ENCODE results near the gene CPSF4L. TPM values are rescaled to one million over a fixed set of nuclear protein-coding genes. Genes with fewer than 3 reads are reported as not detected.
A peak's percentile ranks its signal among the peaks of the same experiment; 100 is the strongest.

Gene CPSF4L
- total RNA-seq, 1 experiment from 2014 or later, result not detected

DNA sequence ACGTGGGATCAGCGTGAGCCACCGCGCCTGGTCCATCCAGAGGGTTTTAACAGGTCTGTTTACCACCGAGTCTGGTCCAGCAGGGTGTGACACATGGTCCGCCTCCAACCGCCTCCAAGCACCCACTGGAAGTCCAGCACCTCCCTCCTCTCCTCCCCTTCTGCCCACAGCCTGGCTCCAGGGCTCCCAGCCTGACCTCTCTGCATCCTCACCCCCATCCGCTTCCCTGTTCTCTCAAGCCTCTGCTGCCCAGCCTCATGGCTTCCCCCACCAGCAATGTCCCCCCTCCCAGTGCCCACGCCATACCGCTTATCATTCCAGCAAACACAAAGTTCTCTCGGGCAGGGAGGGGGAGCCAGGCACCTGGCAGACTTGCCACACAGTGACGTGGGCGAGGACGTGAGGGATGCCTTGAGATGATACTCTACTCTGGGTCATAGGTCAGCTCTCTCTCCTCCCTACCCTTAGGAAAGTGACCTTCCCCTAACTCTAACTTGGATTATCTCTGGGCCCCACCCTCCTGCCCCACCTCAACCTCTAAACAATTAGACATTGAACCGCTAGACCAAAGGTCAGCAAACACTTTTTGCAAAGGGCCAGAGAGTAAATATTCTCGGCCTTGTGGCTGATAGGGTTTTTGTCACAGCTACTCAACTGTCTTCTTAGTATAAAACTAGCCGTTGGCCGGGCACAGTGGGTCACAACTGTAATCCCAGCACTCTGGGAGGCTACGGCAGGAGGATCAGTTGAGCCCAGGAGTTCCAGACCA, 27.0 kb upstream of the CPSF4L start:
- Mint-ChIP-seq H3K27ac (peak overlapping the region; percentile 72; the same call in 1 of the 2 replicates), H3K4me1 (peaks cover 30% of the 10 kb centered on the region), H3K27me3 (ENCODE audit: low read depth) (no peaks in the 10 kb centered on the region), H3K9me3 (no peaks in the 10 kb centered on the region), H3K36me3 (peaks cover 2% of the 10 kb centered on the region; the same call in 1 of the 2 replicates), H3K4me3 (no peak overlapping the region)
- TF ChIP-seq PREB (CRISPR knock-in tag; IDR thresholded peaks at IDR 0.05; ENCODE audit: borderline replicate concordance), result peak; percentile 68; the same call in 1 of the 2 replicates
- no peak for TF ChIP-seq OVOL2 (CRISPR knock-in tag; IDR thresholded peaks at IDR 0.05; ENCODE audit: borderline replicate concordance)
- TF ChIP-seq ZNF121 (CRISPR knock-in tag; IDR thresholded peaks at IDR 0.05), result 0 out of 2 replicates have a peak, but pooled peaks have one; percentile 22
- no peak for TF ChIP-seq ATF2 (CRISPR knock-in tag; IDR thresholded peaks at IDR 0.05; ENCODE audit: borderline replicate concordance, low read depth)
- TF ChIP-seq GABPB1 (CRISPR knock-in tag; IDR thresholded peaks at IDR 0.05), result peak; percentile 58
- TF ChIP-seq PRDM15 (CRISPR knock-in tag; IDR thresholded peaks at IDR 0.05), result no peak
- TF ChIP-seq STAT6 (CRISPR knock-in tag; conservative IDR thresholded peaks at IDR 0.05; ENCODE audit: low read depth), result no peak
- TF ChIP-seq TCF7 (CRISPR knock-in tag; IDR thresholded peaks at IDR 0.05; ENCODE audit: low read depth), result no peak
- TF ChIP-seq ZMAT4 (CRISPR knock-in tag; IDR thresholded peaks at IDR 0.05), result no peak
- DNase-seq (ENCODE audit: low spot score) (no peak), ATAC-seq (no peak)
- CTCF ChIA-PET, result interaction anchor here (1.0 to 1.2 kb wide), 2 partner anchors 22 to 81 kb away, joined by 3 read pairs; no protein-coding TSS in a partner anchor
- POLR2A ChIA-PET, result no interaction called here

- no peak overlapping the region for H3K4me3 Mint-ChIP-seq
- no peaks in the 10 kb centered on the region for H3K27me3 Mint-ChIP-seq (ENCODE audit: low read depth)
- peak overlapping the region; percentile 70 for H3K27ac Mint-ChIP-seq
- ATAC-seq (no peak), DNase-seq (ENCODE audit: low spot score) (no peak)
- H3K36me3 Mint-ChIP-seq, result peaks cover 2% of the 10 kb centered on the region; the same call in 1 of the 2 replicates
- POLR2A ChIA-PET, result no interaction called here
- CTCF ChIA-PET, result no interaction called here
- no peaks in the 10 kb centered on the region for H3K9me3 Mint-ChIP-seq
- H3K4me1 Mint-ChIP-seq, result peaks cover 35% of the 10 kb centered on the region
- TF ChIP-seq E2F5 (CRISPR knock-in tag; IDR thresholded peaks at IDR 0.05), result no peak
- TF ChIP-seq KAT7 (CRISPR knock-in tag; IDR thresholded peaks at IDR 0.05; ENCODE audit: borderline replicate concordance), result no peak
- no peak for TF ChIP-seq EMX1 (CRISPR knock-in tag; IDR thresholded peaks at IDR 0.05)
- no peak for TF ChIP-seq OVOL2 (CRISPR knock-in tag; IDR thresholded peaks at IDR 0.05; ENCODE audit: borderline replicate concordance)
- TF ChIP-seq, protein P1, sequence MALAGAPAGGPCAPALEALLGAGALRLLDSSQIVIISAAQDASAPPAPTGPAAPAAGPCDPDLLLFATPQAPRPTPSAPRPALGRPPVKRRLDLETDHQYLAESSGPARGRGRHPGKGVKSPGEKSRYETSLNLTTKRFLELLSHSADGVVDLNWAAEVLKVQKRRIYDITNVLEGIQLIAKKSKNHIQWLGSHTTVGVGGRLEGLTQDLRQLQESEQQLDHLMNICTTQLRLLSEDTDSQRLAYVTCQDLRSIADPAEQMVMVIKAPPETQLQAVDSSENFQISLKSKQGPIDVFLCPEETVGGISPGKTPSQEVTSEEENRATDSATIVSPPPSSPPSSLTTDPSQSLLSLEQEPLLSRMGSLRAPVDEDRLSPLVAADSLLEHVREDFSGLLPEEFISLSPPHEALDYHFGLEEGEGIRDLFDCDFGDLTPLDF (CRISPR knock-in tag; IDR thresholded peaks at IDR 0.05), result no peak
- TF ChIP-seq ATF3 (CRISPR knock-in tag; conservative IDR thresholded peaks at IDR 0.05), result no peak
- TF ChIP-seq AFF4 (CRISPR knock-in tag; IDR thresholded peaks at IDR 0.05; ENCODE audit: borderline replicate concordance), result no peak
- no peak for TF ChIP-seq NFATC4 (CRISPR knock-in tag; IDR thresholded peaks at IDR 0.05)
Measured at GRCh38 chr17:73286863-73287296, 25.2 kb upstream of the CPSF4L start.

Data from WTC11 (cell line).